ENCODE data around the gene DEPDC5.

DNA sequence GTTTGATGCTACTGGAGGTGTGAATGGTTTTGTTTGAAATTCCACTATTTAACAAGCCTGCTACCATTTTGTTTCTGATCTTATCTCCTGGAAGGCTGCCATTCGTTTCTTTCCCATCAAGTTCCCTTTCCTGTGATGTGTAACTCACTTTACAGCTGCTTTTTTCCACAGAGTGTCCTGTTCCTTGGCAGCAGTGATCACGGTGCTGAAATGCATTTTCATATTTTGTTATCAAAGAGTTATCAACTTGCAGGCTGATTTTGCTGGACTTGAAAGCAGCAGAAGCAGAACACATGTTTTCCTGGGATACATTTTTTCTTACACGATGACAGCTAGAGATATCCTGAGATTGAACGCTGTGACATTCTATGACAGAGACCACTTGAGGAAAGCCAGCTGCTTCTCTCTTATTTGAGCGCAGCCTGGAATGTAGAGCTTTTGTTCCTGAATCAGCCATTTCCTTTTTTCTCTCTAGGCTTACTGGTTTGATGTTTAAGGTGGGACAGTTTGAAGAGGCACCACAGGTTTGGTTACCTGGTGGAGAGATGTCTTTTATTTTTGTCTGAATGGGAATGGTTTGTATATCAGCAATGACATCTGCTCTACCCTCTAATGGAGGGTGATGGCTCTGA lies 38.6 kb upstream of the DEPDC5 start:
- no peak for TF ChIP-seq EZH2 (IDR thresholded peaks at IDR 0.05)
- no peak for TF ChIP-seq POLR2AphosphoS5 (IDR thresholded peaks at IDR 0.05; ENCODE audit: borderline replicate concordance, low read depth, low read length)

Data from SK-N-MC (cell line).